HepG2 (cell line): Measurements from ENCODE around the gene ATG13. TPM values are rescaled to one million over a fixed set of nuclear protein-coding genes. Genes with fewer than 3 reads are reported as not detected.

Source experiments
- CC2D1A ChIP-seq: sonication (generic); formaldehyde crosslinking; IDR thresholded peaks from 2 replicates; pipeline ENCODE4 v1.8.1; 2023; ENCODE audit warnings: mild to moderate bottlenecking, missing genetic modification reagents
- FOSL1 ChIP-seq: sonication (generic); formaldehyde crosslinking; IDR thresholded peaks from 2 replicates; pipeline ENCODE4 v1.9.0; 2021; ENCODE audit warnings: missing genetic modification reagents, borderline replicate concordance
- GATAD2A ChIP-seq: IDR thresholded peaks from 2 replicates; pipeline ENCODE4 v1.6.1; 2016
- HOMEZ ChIP-seq: IDR thresholded peaks from 2 replicates; pipeline ENCODE4 v1.6.1; 2016; ENCODE audit warnings: low read depth
- KDM5B ChIP-seq: sonication (generic); formaldehyde crosslinking; IDR thresholded peaks from 2 replicates; pipeline ENCODE4 v1.4.0; 2020; ENCODE audit warnings: missing genetic modification reagents, mild to moderate bottlenecking, borderline replicate concordance
- NFE2 ChIP-seq: sonication (generic); formaldehyde crosslinking; IDR thresholded peaks from 2 replicates; pipeline ENCODE4 v1.4.0; 2020; ENCODE audit warnings: missing genetic modification reagents
- NR2C2 ChIP-seq: sonication (generic); formaldehyde crosslinking; IDR thresholded peaks from 2 replicates; pipeline ENCODE4 v1.4.0; 2020; ENCODE audit warnings: missing genetic modification reagents, mild to moderate bottlenecking, moderate library complexity, borderline replicate concordance
- RCOR2 ChIP-seq: IDR thresholded peaks from 2 replicates; pipeline ENCODE4 v1.6.1; 2016; ENCODE audit warnings: missing biosample characterization, missing genetic modification reagents
- REPIN1 ChIP-seq: sonication (generic); formaldehyde crosslinking; IDR thresholded peaks from 2 replicates; pipeline ENCODE4 v1.8.0; 2022; ENCODE audit warnings: missing genetic modification reagents, low read depth, mild to moderate bottlenecking, borderline replicate concordance
- RXRB ChIP-seq: IDR thresholded peaks from 2 replicates; pipeline ENCODE4 v1.6.1; 2016; ENCODE audit warnings: borderline replicate concordance, missing genetic modification reagents, missing compliant biosample characterization
- SAP130 ChIP-seq: IDR thresholded peaks from 2 replicates; pipeline ENCODE4 v1.6.1; 2016; ENCODE audit warnings: low read depth
- SIX4 ChIP-seq: sonication (generic); formaldehyde crosslinking; IDR thresholded peaks from 2 replicates; pipeline ENCODE4 v1.4.0; 2020; ENCODE audit warnings: missing genetic modification reagents
- SOX6 ChIP-seq, 2 experiments: fragments of 450-650 bp in 1 of 2; sonication (generic) in 1 of 2; formaldehyde crosslinking in 1 of 2; IDR thresholded peaks; 2 replicates each; pipeline versions ENCODE4 v1.4.0 to v1.6.1; 2017 to 2020; ENCODE audit warnings: antibody characterized with exemption in 1 of 2, mild to moderate bottlenecking in 1 of 2, missing genetic modification reagents in 1 of 2
- TFE3 ChIP-seq: IDR thresholded peaks from 2 replicates; pipeline ENCODE4 v1.6.1; 2016
- THAP11 ChIP-seq: IDR thresholded peaks from 2 replicates; pipeline ENCODE4 v1.6.1; 2016; ENCODE audit warnings: missing biosample characterization, missing genetic modification reagents
- WIZ ChIP-seq: sonication (generic); formaldehyde crosslinking; IDR thresholded peaks from 2 replicates; pipeline ENCODE4 v1.5.1; 2020; ENCODE audit warnings: mild to moderate bottlenecking, missing genetic modification reagents
- YY1 ChIP-seq: IDR thresholded peaks from 2 replicates; pipeline ENCODE4 v1.6.1; 2011; ENCODE audit warnings: low read length, low read depth, moderate library complexity, mild to moderate bottlenecking; ENCODE audit not compliant: insufficient read depth, insufficient replicate concordance
- ZMYM3 ChIP-seq: sonication (generic); formaldehyde crosslinking; IDR thresholded peaks from 2 replicates; pipeline ENCODE4 v1.5.1; 2020; ENCODE audit warnings: mild to moderate bottlenecking, missing genetic modification reagents
- ZNF18 ChIP-seq: sonication (generic); formaldehyde crosslinking; IDR thresholded peaks from 2 replicates; pipeline ENCODE4 v1.8.0; 2022; ENCODE audit warnings: mild to moderate bottlenecking, missing genetic modification reagents; ENCODE audit not compliant: insufficient replicate concordance
- ZNF20 ChIP-seq: sonication (generic); formaldehyde crosslinking; IDR thresholded peaks from 2 replicates; pipeline ENCODE4 v1.4.0; 2020; ENCODE audit warnings: mild to moderate bottlenecking, moderate library complexity, missing genetic modification reagents
- ZNF512 ChIP-seq: sonication (generic); formaldehyde crosslinking; IDR thresholded peaks from 2 replicates; pipeline ENCODE4 v1.4.0; 2020; ENCODE audit warnings: mild to moderate bottlenecking, missing genetic modification reagents
- ZNF513 ChIP-seq: sonication (generic); formaldehyde crosslinking; conservative IDR thresholded peaks from 2 replicates; pipeline ENCODE4 v1.5.0; 2020; ENCODE audit warnings: missing genetic modification reagents
- polyA plus RNA-seq, 8 experiments: library from polyadenylated mRNA; depleted of rRNA in 3 of 8; stranded (reverse) in 7 of 8; unstranded in 1 of 8; fragments of >200 nt; fragmentation: Illumina TruSeq in 4 of 8; extraction: Trizol in 4 of 8; gene quantifications; 2 replicates each; pipeline versions ENCODE4 v1.2.1 to v1.2.3, GENCODE V29; 2011 to 2016; ENCODE audit warnings: low read depth in 4 of 8, missing spikeins in 1 of 8, mixed read lengths in 1 of 8; ENCODE audit not compliant: insufficient read depth in 1 of 8
- total RNA-seq, 5 experiments: library from RNA; depleted of rRNA; stranded (reverse); fragments of >200 nt; fragmentation: Illumina TruSeq; extraction: Trizol; gene quantifications; 2 replicates each; pipeline ENCODE4 v1.2.3, GENCODE V29; 2016; ENCODE audit warnings: low read depth in 1 of 5

ATG13 gene
- total and polyA plus RNA-seq, 2 of the 13 experiments (the other 11 are each of a cell fraction or from before 2014, with no cell fraction given) = 55.0 to 77.3 TPM

- TF ChIP-seq ZNF512 (CRISPR knock-in tag) (no peak), KDM5B (CRISPR knock-in tag) (no peak), ZNF18 (CRISPR knock-in tag) (peak; percentile 77), RXRB (CRISPR knock-in tag) (peak; percentile 18; the same call in 1 of the 2 replicates), RCOR2 (CRISPR knock-in tag) (0 out of 2 replicates have a peak, but pooled peaks have one; percentile 27), SOX6 (IDR thresholded peaks at IDR 0.05) (no peak), SOX6 (CRISPR knock-in tag; IDR thresholded peaks at IDR 0.05) (peak; percentile 44), ZNF513 (CRISPR knock-in tag) (no peak), WIZ (CRISPR knock-in tag) (no peak), ZNF20 (CRISPR knock-in tag) (no peak), GATAD2A (CRISPR knock-in tag) (0 out of 2 replicates have a peak, but pooled peaks have one; percentile 21), SAP130 (CRISPR knock-in tag) (peak; percentile 48), REPIN1 (no peak), NFE2 (CRISPR knock-in tag) (no peak), CC2D1A (no peak), YY1 (no peak), THAP11 (CRISPR knock-in tag) (no peak), TFE3 (peak; percentile 81), HOMEZ (peak; percentile 43; the same call in 1 of the 2 replicates), ZMYM3 (CRISPR knock-in tag) (0 out of 2 replicates have a peak, but pooled peaks have one; percentile 43), SIX4 (CRISPR knock-in tag) (no peak), NR2C2 (CRISPR knock-in tag) (peak; percentile 26; the same call in 1 of the 2 replicates), FOSL1 (peak; percentile 75; the same call in 1 of the 2 replicates)
Measured at GRCh38 chr11:46611526-46612304, 5.6 kb upstream of the ATG13 start (continued).
